Astrocyte (in vitro differentiated cells and primary cell): ENCODE results near the gene CHPT1.

Experiments
- CTCF ChIP-seq: IDR thresholded peaks from 2 replicates; pipeline ENCODE4 v1.5.1; 2011; ENCODE audit warnings: low read depth, mild to moderate bottlenecking, inconsistent platforms, low read length, moderate library complexity; ENCODE audit not compliant: insufficient read depth
- EZH2 ChIP-seq: IDR thresholded peaks from 2 replicates; pipeline ENCODE4 v1.6.1; 2012; ENCODE audit warnings: mild to moderate bottlenecking, low read length, inconsistent platforms; ENCODE audit not compliant: insufficient read depth

GRCh38 chr12:101666052-101666728 lies 31.2 kb upstream of the CHPT1 start:
- TF ChIP-seq EZH2: no peak
- no peak for TF ChIP-seq CTCF
